ENCODE results near the gene ACTR8. TPM values are rescaled to one million over a fixed set of nuclear protein-coding genes. Genes with fewer than 3 reads are reported as not detected.

The ACTR8 gene
- total and polyA plus RNA-seq, 2 of the 13 experiments (the other 11 are each of a cell fraction or from before 2014, with no cell fraction given) = 15.5 to 29.0 TPM

GRCh38 chr3:53919741-53920140, 37.8 kb upstream of the ACTR8 start (continued):
- TF ChIP-seq ZHX1 (CRISPR knock-in tag; IDR thresholded peaks at IDR 0.05; ENCODE audit: low read depth) (no peak), ZNF780A (CRISPR knock-in tag; IDR thresholded peaks at IDR 0.05) (no peak), ZNF589 (CRISPR knock-in tag; conservative IDR thresholded peaks at IDR 0.05) (no peak), ZNF709 (CRISPR knock-in tag; IDR thresholded peaks at IDR 0.05) (no peak), ZBTB14 (CRISPR knock-in tag; IDR thresholded peaks at IDR 0.05) (no peak), RELA (CRISPR knock-in tag; IDR thresholded peaks at IDR 0.05) (no peak), HNRNPH1 (optimal IDR thresholded peaks at IDR 0.05; ENCODE audit: low read depth, low read length) (no peak), HMGXB3 (CRISPR knock-in tag; IDR thresholded peaks at IDR 0.05; ENCODE audit: borderline replicate concordance) (no peak)

All from HepG2 (cell line).